ENCODE data around the gene DOCK4. TPM values are rescaled to one million over a fixed set of nuclear protein-coding genes. Genes with fewer than 3 reads are reported as not detected.

Gene DOCK4
- total and polyA plus RNA-seq, 4 donors = 2.9 to 94.3 (median 20.0) TPM

DNA sequence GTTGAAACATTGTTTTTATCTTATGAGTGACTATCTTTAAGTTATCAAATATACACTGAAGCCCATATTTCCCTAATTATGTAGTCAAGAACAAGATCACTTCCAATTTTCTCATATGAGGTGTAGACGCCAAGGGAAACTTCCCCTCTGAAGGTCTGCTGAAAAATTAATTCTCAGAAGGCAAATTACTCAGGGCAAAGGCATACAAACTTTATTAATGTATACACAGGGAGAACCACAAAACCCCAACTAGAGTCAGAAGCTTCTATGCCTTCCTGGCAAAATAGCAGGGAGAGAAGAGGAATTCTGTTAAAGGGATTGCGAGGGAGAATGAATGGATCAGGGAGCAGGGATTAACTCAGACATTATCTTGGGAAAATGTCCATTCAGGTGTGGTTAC is 83.4 kb downstream of the DOCK4 start:
- DNase-seq = no peak
- no peak for ATAC-seq (ENCODE audit: low FRiP score)
- 93 to 96% methylated on average over 2 of the region's 2 CpGs for WGBS, 2 donors
- Histone ChIP-seq H3K4me3 (ENCODE audit: low read length in 2 of 2) (no peak overlapping the region), H3K9me3 (ENCODE audit: control insufficient read depth, low read length) (no peaks in the 10 kb centered on the region), H3K27ac (ENCODE audit: low read depth in 1 of 2, low read length in 2 of 2) (no peak overlapping the region), H3K36me3 (ENCODE audit: control insufficient read depth in 1 of 2, insufficient read depth in 2 of 2, low read length in 1 of 2) (no peaks in the 10 kb centered on the region), H3K4me1 (ENCODE audit: control insufficient read depth in 1 of 2, insufficient read depth in 2 of 2, low read length in 2 of 2) (no peaks in the 10 kb centered on the region), H3K27me3 (ENCODE audit: control insufficient read depth in 1 of 2, insufficient read depth in 2 of 2, low read length in 1 of 2) (no peaks in the 10 kb centered on the region)
- intact Hi-C loops (cut with DNase I) = no loop called here

DNA sequence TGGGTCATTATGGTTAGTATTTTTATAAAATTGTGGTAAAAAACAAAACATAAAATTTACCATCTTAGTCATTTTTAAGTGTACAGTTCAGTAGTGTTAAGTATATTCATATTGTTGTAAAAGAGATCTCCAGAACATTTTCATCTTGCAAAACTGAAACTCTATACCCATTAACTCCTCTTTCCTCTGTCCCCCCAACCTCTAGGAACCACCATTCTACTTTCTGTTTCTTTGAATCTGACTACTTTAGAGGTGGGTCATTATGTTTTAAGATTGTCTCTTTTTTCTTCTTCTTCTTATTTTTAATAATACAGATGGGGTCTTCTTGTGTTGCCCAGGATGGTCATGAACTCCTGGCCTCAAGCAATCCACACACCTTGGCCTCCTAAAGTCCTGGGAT is 84.1 kb downstream of the DOCK4 start:
- no peak for ATAC-seq (ENCODE audit: low FRiP score)

DNA sequence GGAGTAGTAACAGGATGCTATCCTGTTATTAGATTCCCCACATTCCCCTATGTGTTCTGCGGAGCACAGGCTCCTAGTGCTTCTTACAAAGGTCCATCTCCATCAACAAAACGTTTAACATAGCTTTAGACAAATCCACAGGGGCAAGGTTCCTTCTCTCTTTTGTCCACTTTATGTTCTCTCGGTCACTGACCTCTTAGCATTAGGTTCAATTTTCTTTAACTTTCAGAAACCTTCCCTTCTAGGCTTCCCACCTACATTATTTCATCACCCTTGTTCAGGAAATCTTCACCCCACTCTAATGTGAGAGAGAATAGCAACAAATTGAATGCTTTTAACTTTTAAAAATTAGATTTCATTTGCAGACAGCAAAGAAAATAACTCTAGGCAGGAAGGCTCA is 84.9 kb downstream of the DOCK4 start:
- Histone ChIP-seq H3K27me3 (ENCODE audit: control insufficient read depth in 1 of 2, insufficient read depth in 2 of 2, low read length in 1 of 2) (no peaks in the 10 kb centered on the region), H3K36me3 (ENCODE audit: control insufficient read depth in 1 of 2, insufficient read depth in 2 of 2, low read length in 1 of 2) (no peaks in the 10 kb centered on the region), H3K27ac (ENCODE audit: low read depth in 1 of 2, low read length in 2 of 2) (no peak overlapping the region), H3K4me3 (ENCODE audit: low read length in 2 of 2) (no peak overlapping the region), H3K4me1 (ENCODE audit: control insufficient read depth in 1 of 2, insufficient read depth in 2 of 2, low read length in 2 of 2) (no peaks in the 10 kb centered on the region), H3K9me3 (ENCODE audit: control insufficient read depth, low read length) (no peaks in the 10 kb centered on the region)
- intact Hi-C loops (cut with DNase I) = no loop called here
- WGBS, 2 donors = 84 to 89% methylated on average over 3 of the region's 3 CpGs
- DNase-seq (no peak), ATAC-seq (ENCODE audit: low FRiP score) (no peak)

More for the DNA sequence above, 84.1 kb downstream of the DOCK4 start:
- intact Hi-C loops (cut with DNase I) = no loop called here
- Histone ChIP-seq H3K36me3 (ENCODE audit: control insufficient read depth in 1 of 2, insufficient read depth in 2 of 2, low read length in 1 of 2) (no peaks in the 10 kb centered on the region), H3K27ac (ENCODE audit: low read depth in 1 of 2, low read length in 2 of 2) (no peak overlapping the region), H3K4me1 (ENCODE audit: control insufficient read depth in 1 of 2, insufficient read depth in 2 of 2, low read length in 2 of 2) (no peaks in the 10 kb centered on the region), H3K4me3 (ENCODE audit: low read length in 2 of 2) (no peak overlapping the region), H3K9me3 (ENCODE audit: control insufficient read depth, low read length) (no peaks in the 10 kb centered on the region), H3K27me3 (ENCODE audit: control insufficient read depth in 1 of 2, insufficient read depth in 2 of 2, low read length in 1 of 2) (no peaks in the 10 kb centered on the region)
- DNase-seq = no peak

DNA sequence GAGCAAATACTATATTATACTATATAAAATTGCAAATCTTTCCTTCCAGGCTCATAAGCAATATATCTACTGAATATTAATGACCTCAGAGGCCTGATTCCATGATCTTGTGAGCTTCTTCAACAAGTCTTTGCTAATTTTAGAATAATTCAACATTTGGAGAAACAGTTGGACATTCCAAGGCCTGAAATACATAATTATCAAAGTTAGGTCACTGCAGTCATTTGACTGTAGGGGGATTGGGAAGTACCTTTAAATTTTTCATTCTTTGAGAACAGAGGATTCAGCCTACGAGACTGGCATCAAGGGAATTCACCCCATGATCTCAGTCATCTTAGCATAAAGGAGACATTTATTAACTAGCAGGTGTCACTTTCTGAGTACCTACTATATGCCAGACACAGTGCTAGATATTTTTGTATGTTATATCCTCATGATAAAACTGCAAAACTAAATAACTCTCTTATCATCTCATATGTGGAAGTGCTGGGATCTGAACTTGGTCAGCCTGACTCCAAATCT is 85.4 kb downstream of the DOCK4 start:
- Histone ChIP-seq H3K4me3 (ENCODE audit: low read length in 2 of 2) (no peak overlapping the region), H3K36me3 (ENCODE audit: control insufficient read depth in 1 of 2, insufficient read depth in 2 of 2, low read length in 1 of 2) (no peaks in the 10 kb centered on the region), H3K27me3 (ENCODE audit: control insufficient read depth in 1 of 2, insufficient read depth in 2 of 2, low read length in 1 of 2) (no peaks in the 10 kb centered on the region), H3K9me3 (ENCODE audit: control insufficient read depth, low read length) (no peaks in the 10 kb centered on the region), H3K4me1 (ENCODE audit: control insufficient read depth in 1 of 2, insufficient read depth in 2 of 2, low read length in 2 of 2) (no peaks in the 10 kb centered on the region), H3K27ac (ENCODE audit: low read depth in 1 of 2, low read length in 2 of 2) (no peak overlapping the region)
- DNase-seq (no peak), ATAC-seq (ENCODE audit: low FRiP score) (no peak)
- intact Hi-C loops (cut with DNase I) = no loop called here
- 87 to 92% methylated on average over 1 of the region's 1 CpG for WGBS, 2 donors

DNA sequence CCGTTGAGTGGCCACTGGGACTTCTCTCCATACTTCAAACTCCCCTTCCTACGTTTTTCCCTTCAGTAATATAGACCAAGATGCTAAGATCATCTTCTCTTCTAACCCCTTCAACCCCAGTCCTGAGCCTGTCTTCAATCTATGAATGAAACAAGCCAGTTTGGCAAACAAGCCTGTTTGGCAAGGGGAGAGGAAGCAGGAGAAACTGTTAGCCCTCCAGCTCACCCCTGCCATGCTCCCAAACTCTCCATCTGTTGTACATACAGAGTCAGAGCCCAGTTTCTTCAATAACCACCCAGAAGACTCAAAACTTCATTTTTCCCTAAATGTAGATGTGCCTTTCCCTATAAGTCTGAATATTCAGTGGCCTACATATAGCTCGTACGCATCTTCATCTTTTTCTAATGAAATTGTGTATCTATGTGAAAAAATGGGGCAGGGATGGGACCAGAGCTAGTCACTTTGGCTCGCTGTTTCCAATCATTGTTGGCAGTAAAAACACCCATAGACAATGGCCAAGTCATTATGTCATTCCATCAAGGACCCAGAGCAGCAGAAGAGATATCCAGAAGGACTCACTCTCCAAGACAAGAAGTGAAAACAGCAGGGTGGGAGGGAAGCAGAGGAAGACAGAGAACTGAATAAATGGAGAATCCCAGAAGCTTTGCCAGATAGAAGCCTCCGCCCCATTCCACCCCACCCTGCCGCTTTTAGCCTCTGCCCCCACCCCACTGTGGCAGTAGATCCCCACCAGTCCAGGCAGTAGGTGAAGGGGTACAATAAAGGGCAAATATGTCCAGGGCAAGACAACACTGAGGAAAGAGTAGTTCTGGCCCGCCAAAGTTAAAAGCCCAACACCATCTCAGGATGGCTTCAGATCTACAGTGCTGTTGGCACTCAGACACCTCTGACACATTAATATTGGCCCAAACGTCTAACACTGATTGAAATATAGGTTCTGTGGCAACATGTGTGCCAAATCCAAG is 87.3 kb downstream of the DOCK4 start:
- H3K36me3 ChIP-seq (ENCODE audit: control insufficient read depth in 1 of 2, insufficient read depth in 2 of 2, low read length in 1 of 2) = no peaks in the 10 kb centered on the region
- H3K27me3 ChIP-seq (ENCODE audit: control insufficient read depth in 1 of 2, insufficient read depth in 2 of 2, low read length in 1 of 2) = no peaks in the 10 kb centered on the region
- DNase-seq (no peak), ATAC-seq (ENCODE audit: low FRiP score) (no peak)
- no peaks in the 10 kb centered on the region for H3K9me3 ChIP-seq (ENCODE audit: control insufficient read depth, low read length)
- intact Hi-C loops (cut with DNase I) = no loop called here
- no peak overlapping the region for H3K27ac ChIP-seq (ENCODE audit: low read depth in 1 of 2, low read length in 2 of 2)
- 80 to 90% methylated on average over 9 of the region's 9 CpGs for WGBS, 2 donors
- no peak overlapping the region for H3K4me3 ChIP-seq (ENCODE audit: low read length in 2 of 2)
- H3K4me1 ChIP-seq (ENCODE audit: control insufficient read depth in 1 of 2, insufficient read depth in 2 of 2, low read length in 2 of 2) = no peaks in the 10 kb centered on the region

DNA sequence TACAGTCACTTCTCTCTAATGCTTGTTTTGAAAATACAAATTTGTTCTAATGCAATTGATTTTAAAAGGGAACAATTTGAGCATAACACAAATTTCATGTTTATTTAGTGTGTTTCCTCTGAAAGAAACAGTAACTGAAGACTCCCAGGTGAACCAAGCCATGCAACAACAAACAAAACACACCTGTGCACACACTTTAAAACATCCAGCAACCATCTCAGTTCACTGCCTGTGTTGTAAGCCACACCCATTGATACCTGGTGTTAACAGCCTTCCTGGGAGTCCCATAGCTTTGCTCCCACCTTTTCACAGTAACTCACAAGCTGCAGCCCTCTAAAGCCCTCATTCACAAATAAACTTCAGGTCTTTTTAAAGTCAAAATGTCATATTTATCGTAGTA is 89.3 kb downstream of the DOCK4 start:
- 94% methylated on average over 1 of the region's 1 CpG for WGBS, 2 donors
- ATAC-seq (ENCODE audit: low FRiP score) = no peak

DNA sequence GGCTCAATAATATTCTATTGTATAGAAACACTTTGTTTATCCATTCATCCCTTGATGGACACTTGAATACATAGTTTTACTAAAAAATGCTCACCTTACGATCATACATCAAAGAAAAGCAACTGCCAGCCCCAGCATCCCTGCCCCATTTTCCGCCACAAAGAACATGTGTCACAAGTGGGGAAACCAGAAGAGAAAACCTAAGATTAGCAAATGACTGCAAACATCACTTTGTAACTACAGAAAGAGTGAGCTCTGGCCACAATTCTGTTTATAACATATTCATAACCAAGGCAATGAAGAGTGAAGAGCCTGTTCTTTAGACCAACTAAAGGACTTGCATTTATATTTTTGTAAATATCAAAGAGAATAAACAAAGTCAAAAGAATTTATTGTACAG is 89.8 kb downstream of the DOCK4 start:
- Histone ChIP-seq H3K36me3 (ENCODE audit: control insufficient read depth in 1 of 2, insufficient read depth in 2 of 2, low read length in 1 of 2) (no peaks in the 10 kb centered on the region), H3K27me3 (ENCODE audit: control insufficient read depth in 1 of 2, insufficient read depth in 2 of 2, low read length in 1 of 2) (no peaks in the 10 kb centered on the region), H3K4me1 (ENCODE audit: control insufficient read depth in 1 of 2, insufficient read depth in 2 of 2, low read length in 2 of 2) (peaks cover 0 to 2% of the 10 kb centered on the region in 2 donors), H3K27ac (ENCODE audit: low read depth in 1 of 2, low read length in 2 of 2) (no peak overlapping the region), H3K4me3 (ENCODE audit: low read length in 2 of 2) (no peak overlapping the region), H3K9me3 (ENCODE audit: control insufficient read depth, low read length) (no peaks in the 10 kb centered on the region)
- DNase-seq = no peak
- ATAC-seq (ENCODE audit: low FRiP score) = no peak
- intact Hi-C loops (cut with DNase I) = no loop called here
- WGBS, 2 donors = 95 to 97% methylated on average over 2 of the region's 2 CpGs

More for the DNA sequence above, 89.3 kb downstream of the DOCK4 start:
- Histone ChIP-seq H3K27ac (ENCODE audit: low read depth in 1 of 2, low read length in 2 of 2) (no peak overlapping the region), H3K4me1 (ENCODE audit: control insufficient read depth in 1 of 2, insufficient read depth in 2 of 2, low read length in 2 of 2) (peaks cover 0 to 2% of the 10 kb centered on the region in 2 donors), H3K4me3 (ENCODE audit: low read length in 2 of 2) (no peak overlapping the region), H3K9me3 (ENCODE audit: control insufficient read depth, low read length) (no peaks in the 10 kb centered on the region), H3K27me3 (ENCODE audit: control insufficient read depth in 1 of 2, insufficient read depth in 2 of 2, low read length in 1 of 2) (no peaks in the 10 kb centered on the region), H3K36me3 (ENCODE audit: control insufficient read depth in 1 of 2, insufficient read depth in 2 of 2, low read length in 1 of 2) (no peaks in the 10 kb centered on the region)
- intact Hi-C loops (cut with DNase I) = no loop called here
- DNase-seq = no peak

DNA sequence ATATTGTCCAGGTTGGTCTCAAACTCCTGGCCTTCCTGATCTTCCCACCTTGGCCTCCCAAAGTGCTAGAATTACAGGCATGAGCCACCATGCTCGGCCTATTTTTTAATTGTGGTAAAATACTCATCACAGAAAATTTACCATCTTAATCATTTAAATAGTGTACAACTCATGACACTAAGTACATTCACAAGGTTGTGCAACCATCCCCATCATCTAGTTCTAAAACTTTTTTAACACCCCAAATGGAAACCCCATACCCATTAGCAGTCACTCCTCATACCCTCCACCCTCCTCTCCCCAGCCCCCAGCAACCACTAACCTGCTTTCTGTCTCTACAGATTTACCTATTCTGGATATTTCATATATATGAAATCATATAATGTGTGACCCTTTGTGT is 90.3 kb downstream of the DOCK4 start:
- intact Hi-C loops (cut with DNase I) = no loop called here
- Histone ChIP-seq H3K4me3 (ENCODE audit: low read length in 2 of 2) (no peak overlapping the region), H3K36me3 (ENCODE audit: control insufficient read depth in 1 of 2, insufficient read depth in 2 of 2, low read length in 1 of 2) (no peaks in the 10 kb centered on the region), H3K9me3 (ENCODE audit: control insufficient read depth, low read length) (no peaks in the 10 kb centered on the region), H3K27me3 (ENCODE audit: control insufficient read depth in 1 of 2, insufficient read depth in 2 of 2, low read length in 1 of 2) (no peaks in the 10 kb centered on the region), H3K27ac (ENCODE audit: low read depth in 1 of 2, low read length in 2 of 2) (no peak overlapping the region), H3K4me1 (ENCODE audit: control insufficient read depth in 1 of 2, insufficient read depth in 2 of 2, low read length in 2 of 2) (peaks cover 0 to 2% of the 10 kb centered on the region in 2 donors)
- WGBS, 2 donors = 95 to 97% methylated on average over 1 of the region's 1 CpG
- no peak for ATAC-seq (ENCODE audit: low FRiP score)
- DNase-seq = no peak
